Upper lobe of right lung (tissue), 1 donor: ENCODE measurements around the gene AFDN. TPM values are rescaled to one million over a fixed set of nuclear protein-coding genes. Genes with fewer than 3 reads are reported as not detected.

Source experiments
- ATAC-seq: fragments of 200-7000 bp; cut with Tn5 transposase; one replicate; pipeline ENCODE4 v1.9.1; 2020; ENCODE audit warnings: mild to moderate bottlenecking, moderate library complexity
- DNase-seq: peaks from one replicate; pipeline ENCODE4 v3.0.0-alpha.2; 2020
- H3K27ac ChIP-seq: fragments of 200-600 bp; one replicate; pipeline ENCODE4 v1.8.0; 2022
- H3K27me3 ChIP-seq: fragments of 200-600 bp; one replicate; pipeline ENCODE4 v1.8.0; 2022; ENCODE audit warnings: mild to moderate bottlenecking
- H3K36me3 ChIP-seq: fragments of 200-600 bp; one replicate; pipeline ENCODE4 v1.8.0; 2022
- H3K4me1 ChIP-seq: fragments of 200-600 bp; one replicate; pipeline ENCODE4 v1.8.0; 2022
- H3K4me3 ChIP-seq: fragments of 200-600 bp; one replicate; pipeline ENCODE4 v1.8.0; 2022; ENCODE audit warnings: mild to moderate bottlenecking
- H3K9me3 ChIP-seq: fragments of 200-600 bp; one replicate; pipeline ENCODE4 v1.8.0; 2022
- intact Hi-C: fragments of 100-400 bp; cut with DNase I; formaldehyde crosslinking; loops from one replicate; pipeline ENCODE4 v1.11.0; 2022
- total RNA-seq: library from RNA; stranded (reverse); fragmentation: NEBNext Ultra II Directional; extraction: Animal tissue kit (Norgen Biotek cat#: 25700); gene quantifications from one replicate; pipeline ENCODE4 v1.2.1, GENCODE V29; 2021
- TF ChIP-seq, protein P1 (sequence below): fragments of 200-600 bp; IDR thresholded peaks from one replicate; pipeline ENCODE4 v1.8.0; 2022; ENCODE audit warnings: antibody characterized with exemption
- donor health status: DM: no; HTN: yes; CAD: no; lungs with severe emphysema.

The AFDN gene
- total RNA-seq, 1 donor from 2014 or later, result 179 TPM

DNA sequence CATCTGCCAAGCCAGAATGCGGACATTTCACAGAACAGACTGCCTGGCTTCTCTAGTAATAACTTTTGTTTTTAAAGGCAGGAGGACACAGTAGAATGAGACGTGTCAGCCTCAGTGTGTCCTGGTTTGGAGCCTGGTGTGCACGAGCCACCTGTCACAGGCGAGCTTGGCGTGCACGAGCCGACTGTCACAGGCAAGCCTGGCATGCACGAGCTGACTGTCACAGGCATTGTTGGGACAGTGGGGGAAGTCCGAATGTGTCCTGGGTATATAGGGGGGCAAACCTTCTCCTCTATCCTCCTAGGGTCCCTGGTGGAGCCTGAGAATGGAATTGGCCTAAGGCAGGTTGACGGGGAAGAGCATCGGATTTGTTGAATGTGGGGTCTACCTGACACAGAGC, 178.2 kb downstream of the AFDN start:
- Histone ChIP-seq H3K36me3 (no peaks in the 10 kb centered on the region), H3K27me3 (no peaks in the 10 kb centered on the region), H3K9me3 (no peaks in the 10 kb centered on the region), H3K4me1 (no peaks in the 10 kb centered on the region), H3K4me3 (no peak overlapping the region), H3K27ac (no peak overlapping the region)
- DNase-seq (no peak), ATAC-seq (no peak)
- intact Hi-C loops, result no loop called here
- TF ChIP-seq, protein P1, sequence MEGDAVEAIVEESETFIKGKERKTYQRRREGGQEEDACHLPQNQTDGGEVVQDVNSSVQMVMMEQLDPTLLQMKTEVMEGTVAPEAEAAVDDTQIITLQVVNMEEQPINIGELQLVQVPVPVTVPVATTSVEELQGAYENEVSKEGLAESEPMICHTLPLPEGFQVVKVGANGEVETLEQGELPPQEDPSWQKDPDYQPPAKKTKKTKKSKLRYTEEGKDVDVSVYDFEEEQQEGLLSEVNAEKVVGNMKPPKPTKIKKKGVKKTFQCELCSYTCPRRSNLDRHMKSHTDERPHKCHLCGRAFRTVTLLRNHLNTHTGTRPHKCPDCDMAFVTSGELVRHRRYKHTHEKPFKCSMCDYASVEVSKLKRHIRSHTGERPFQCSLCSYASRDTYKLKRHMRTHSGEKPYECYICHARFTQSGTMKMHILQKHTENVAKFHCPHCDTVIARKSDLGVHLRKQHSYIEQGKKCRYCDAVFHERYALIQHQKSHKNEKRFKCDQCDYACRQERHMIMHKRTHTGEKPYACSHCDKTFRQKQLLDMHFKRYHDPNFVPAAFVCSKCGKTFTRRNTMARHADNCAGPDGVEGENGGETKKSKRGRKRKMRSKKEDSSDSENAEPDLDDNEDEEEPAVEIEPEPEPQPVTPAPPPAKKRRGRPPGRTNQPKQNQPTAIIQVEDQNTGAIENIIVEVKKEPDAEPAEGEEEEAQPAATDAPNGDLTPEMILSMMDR, result no peak

DNA sequence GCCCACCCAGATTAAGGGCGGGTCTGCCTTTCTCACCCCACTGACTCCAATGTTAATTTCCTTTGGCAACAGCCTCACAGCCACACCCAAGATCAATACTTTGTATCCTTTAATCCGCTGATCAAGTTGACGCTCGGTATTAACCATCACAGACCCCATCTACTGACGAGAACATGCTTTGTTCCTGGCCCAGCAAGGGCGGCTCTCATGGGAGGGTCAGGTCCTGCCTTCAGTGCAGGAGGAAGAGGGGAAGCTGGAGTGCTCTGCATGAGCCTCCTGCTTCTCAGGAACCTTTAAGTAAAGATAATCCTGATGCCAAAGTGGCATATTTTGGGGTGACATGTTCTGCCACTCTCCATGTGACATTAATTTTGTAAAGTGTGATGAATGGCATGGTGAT, 179.1 kb downstream of the AFDN start:
- Histone ChIP-seq H3K36me3 (no peaks in the 10 kb centered on the region), H3K27me3 (no peaks in the 10 kb centered on the region), H3K9me3 (peaks cover 2% of the 10 kb centered on the region), H3K4me3 (no peak overlapping the region), H3K27ac (no peak overlapping the region), H3K4me1 (no peaks in the 10 kb centered on the region)
- intact Hi-C loops, result no loop called here
- TF ChIP-seq, protein P1, result no peak
- ATAC-seq (no peak), DNase-seq (no peak)

DNA sequence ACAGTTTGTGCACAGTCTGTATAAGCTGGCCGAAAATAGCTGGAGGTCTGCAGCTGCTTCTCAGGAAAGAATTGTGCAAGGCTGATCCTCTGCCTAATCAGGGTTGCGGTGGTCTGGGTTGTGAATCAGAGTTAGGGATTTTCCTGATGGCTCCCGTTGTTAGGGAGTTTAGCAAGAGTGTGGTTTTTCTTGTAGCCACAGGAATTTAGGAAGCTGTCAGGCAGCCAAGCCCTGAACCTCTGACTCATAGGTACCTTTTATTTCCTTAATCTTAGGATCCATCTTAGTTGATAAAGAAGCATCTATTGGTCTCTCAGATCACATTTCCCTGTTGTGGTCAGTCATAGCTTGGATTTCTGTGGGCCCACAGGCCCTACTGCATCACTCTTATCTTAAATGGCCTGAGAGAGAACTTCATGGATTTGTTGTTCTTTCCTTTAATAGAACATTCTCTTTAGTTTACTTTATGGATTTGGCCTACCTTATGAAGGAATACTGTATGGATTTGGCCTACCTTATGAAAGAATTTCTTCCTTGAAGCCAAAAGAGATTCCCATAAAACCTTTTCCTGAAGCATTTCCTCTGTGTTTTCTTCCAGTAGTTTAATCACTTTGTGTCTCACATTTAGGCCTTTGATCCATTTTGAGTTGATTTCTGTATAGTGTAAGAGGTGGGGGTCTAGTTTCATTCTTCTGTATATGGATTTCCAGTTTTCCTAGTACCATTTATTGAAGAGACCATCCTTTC, 181.1 kb downstream of the AFDN start:
- ATAC-seq, result peak; percentile 72
- Histone ChIP-seq H3K4me3 (no peak overlapping the region), H3K4me1 (no peaks in the 10 kb centered on the region), H3K27ac (no peak overlapping the region), H3K27me3 (no peaks in the 10 kb centered on the region), H3K36me3 (no peaks in the 10 kb centered on the region), H3K9me3 (peaks cover 17% of the 10 kb centered on the region)
- DNase-seq, result peak; percentile 54
- TF ChIP-seq, protein P1, result no peak
- intact Hi-C loops, result no loop called here

DNA sequence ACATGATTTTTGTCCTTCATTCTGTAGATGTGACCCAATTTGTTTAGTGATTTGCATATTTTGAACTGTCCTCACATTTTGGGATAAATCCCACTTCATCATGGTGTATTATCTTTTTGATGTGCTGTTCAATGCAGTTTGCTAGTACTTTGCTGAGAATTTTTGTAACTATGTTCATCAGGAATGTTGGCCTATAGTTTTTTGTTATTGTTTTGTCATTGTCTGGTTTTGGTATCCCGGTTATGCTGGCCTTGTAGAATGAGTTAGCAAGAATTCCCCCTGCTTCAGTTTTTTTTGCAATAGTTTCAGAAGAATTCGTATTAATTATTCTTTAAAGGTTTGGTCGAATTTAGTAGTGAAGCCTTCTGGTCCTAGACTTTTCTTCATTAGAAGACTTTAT, 182.6 kb downstream of the AFDN start:
- H3K36me3 ChIP-seq, result no peaks in the 10 kb centered on the region
- intact Hi-C loops, result no loop called here
- ATAC-seq (no peak), DNase-seq (no peak)
- peaks cover 17% of the 10 kb centered on the region for H3K9me3 ChIP-seq
- H3K4me1 ChIP-seq, result no peaks in the 10 kb centered on the region
- TF ChIP-seq, protein P1, result no peak
- H3K27ac ChIP-seq, result no peak overlapping the region
- H3K27me3 ChIP-seq, result no peaks in the 10 kb centered on the region
- no peak overlapping the region for H3K4me3 ChIP-seq

DNA sequence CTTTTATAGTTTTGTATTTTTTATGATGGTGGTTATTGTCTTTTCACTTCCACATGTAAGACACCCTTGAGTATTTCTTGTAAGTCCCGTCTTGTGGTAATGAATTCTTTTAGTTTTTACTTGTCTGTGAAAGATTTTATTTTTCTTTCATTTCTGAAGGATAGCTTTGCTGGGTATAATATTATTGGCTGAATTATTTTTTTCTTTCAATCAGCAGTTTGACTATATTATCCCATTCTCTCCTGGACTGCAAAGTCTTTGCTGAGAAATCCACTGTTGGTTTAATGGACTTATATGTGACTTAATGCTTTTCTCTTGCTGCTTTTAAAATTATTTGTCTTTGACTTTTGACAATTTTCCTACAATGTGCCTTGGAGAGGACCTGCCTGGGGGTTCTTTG, 184.6 kb downstream of the AFDN start:
- H3K27me3 ChIP-seq, result no peaks in the 10 kb centered on the region
- H3K4me3 ChIP-seq, result no peak overlapping the region
- intact Hi-C loops, result no loop called here
- no peak for DNase-seq
- TF ChIP-seq, protein P1, result no peak
- peaks cover 17% of the 10 kb centered on the region for H3K9me3 ChIP-seq
- H3K36me3 ChIP-seq, result no peaks in the 10 kb centered on the region
- no peaks in the 10 kb centered on the region for H3K4me1 ChIP-seq
- no peak overlapping the region for H3K27ac ChIP-seq
- no peak for ATAC-seq
